Right atrium auricular region (tissue), 2 donors: ENCODE data around the gene CUL1. TPM values are rescaled to one million over a fixed set of nuclear protein-coding genes. Genes with fewer than 3 reads are reported as not detected.
"Not testable (repeated sequence)": the region's sequence is repeated elsewhere in the genome, so short reads cannot be mapped to it uniquely, and the experiment has no call there.

Experiments used
- DNase-seq: peaks from one replicate; pipeline ENCODE4 v3.0.0-alpha.2; 2019; ENCODE audit warnings: low spot score
- H3K27ac ChIP-seq, 2 donors: fragments of 200-600 bp; sonication (generic); 1 replicate in 1 of 2; 2 replicates in 1 of 2; pipeline ENCODE4 v1.5.1; 2016 to 2019
- H3K27me3 ChIP-seq, 2 donors: fragments of 200-600 bp; sonication (generic); one replicate each; pipeline versions ENCODE4 v1.5.1 to v1.6.0; 2017 to 2019
- H3K36me3 ChIP-seq: fragments of 200-600 bp; sonication (generic); one replicate; pipeline ENCODE4 v1.5.1; 2016
- H3K4me1 ChIP-seq, 2 donors: fragments of 200-600 bp; sonication (generic); one replicate each; pipeline versions ENCODE4 v1.5.1 to v1.6.0; 2017 to 2019
- H3K4me3 ChIP-seq, 2 donors: fragments of 200-600 bp; sonication (generic); 1 replicate in 1 of 2; 2 replicates in 1 of 2; pipeline ENCODE4 v1.5.1; 2017 to 2019; ENCODE audit warnings: mild to moderate bottlenecking in 1 of 2, moderate library complexity in 1 of 2
- H3K9me3 ChIP-seq, 2 donors: fragments of 200-600 bp; sonication (generic); one replicate each; pipeline ENCODE4 v1.5.1; 2019
- total RNA-seq, 2 donors: library from RNA; depleted of rRNA; stranded (reverse); fragments of >200 nt; gene quantifications; one replicate each; pipeline ENCODE4 v1.1.0, GENCODE V29; 2016
- TF ChIP-seq, protein P1 (sequence below), 2 donors: fragments of 200-600 bp; sonication (generic); IDR thresholded peaks; one replicate each; pipeline ENCODE4 v1.5.1; 2019; ENCODE audit warnings: antibody characterized with exemption in 2 of 2

CUL1 gene
- total RNA-seq, 2 donors from 2014 or later, result 40.2 to 46.7 TPM

DNA sequence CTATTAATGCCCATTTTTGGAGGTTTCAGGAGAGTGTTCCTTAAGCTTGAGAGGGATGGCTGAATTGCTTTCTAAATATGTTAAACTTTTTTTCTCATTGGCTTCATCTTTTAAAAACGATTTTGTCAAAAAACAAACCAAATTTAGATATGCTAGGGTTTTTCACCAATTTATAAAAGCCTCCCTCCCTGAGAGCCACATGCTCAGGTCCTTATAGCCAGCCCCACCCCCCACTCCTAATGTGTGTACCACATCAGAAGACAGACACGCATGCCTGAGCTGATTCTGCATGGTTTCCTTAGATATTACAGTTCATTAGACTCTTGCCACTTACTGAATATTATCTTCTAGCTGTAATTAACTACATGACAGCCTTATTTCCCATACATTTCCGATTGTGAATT is 2.0 kb downstream of the CUL1 start:
- no peaks in the 10 kb centered on the region for H3K27me3 ChIP-seq
- H3K4me3 ChIP-seq, result peak overlapping the region; percentile 74 to 88
- DNase-seq, result no peak
- H3K27ac ChIP-seq, result no peak overlapping the region
- no peaks in the 10 kb centered on the region for H3K9me3 ChIP-seq
- no peaks in the 10 kb centered on the region for H3K36me3 ChIP-seq
- TF ChIP-seq, protein P1, sequence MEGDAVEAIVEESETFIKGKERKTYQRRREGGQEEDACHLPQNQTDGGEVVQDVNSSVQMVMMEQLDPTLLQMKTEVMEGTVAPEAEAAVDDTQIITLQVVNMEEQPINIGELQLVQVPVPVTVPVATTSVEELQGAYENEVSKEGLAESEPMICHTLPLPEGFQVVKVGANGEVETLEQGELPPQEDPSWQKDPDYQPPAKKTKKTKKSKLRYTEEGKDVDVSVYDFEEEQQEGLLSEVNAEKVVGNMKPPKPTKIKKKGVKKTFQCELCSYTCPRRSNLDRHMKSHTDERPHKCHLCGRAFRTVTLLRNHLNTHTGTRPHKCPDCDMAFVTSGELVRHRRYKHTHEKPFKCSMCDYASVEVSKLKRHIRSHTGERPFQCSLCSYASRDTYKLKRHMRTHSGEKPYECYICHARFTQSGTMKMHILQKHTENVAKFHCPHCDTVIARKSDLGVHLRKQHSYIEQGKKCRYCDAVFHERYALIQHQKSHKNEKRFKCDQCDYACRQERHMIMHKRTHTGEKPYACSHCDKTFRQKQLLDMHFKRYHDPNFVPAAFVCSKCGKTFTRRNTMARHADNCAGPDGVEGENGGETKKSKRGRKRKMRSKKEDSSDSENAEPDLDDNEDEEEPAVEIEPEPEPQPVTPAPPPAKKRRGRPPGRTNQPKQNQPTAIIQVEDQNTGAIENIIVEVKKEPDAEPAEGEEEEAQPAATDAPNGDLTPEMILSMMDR (IDR thresholded peaks at IDR 0.05), result no peak
- H3K4me1 ChIP-seq, result peaks cover 0 to 64% of the 10 kb centered on the region in 2 donors

DNA sequence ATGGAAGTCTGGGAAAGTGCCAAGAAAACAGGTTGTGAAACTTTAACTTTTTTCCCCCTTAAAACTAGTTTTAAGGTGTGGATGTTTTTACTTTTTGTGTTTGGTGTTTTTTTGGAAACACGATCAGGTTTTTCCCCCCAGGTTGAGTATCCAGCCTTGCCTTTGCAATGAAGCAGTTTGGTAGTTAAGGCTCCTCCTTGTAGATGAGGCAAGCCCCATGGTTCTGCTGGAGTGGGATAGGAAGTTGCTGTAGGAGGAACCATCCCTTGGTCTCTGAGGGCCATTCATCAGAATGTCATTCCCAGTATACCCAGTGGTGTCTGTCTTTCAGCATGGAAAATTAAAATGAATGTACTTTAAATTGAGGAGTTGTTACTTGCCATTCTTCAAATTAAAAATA is 2.7 kb downstream of the CUL1 start:
- Histone ChIP-seq H3K36me3 (no peaks in the 10 kb centered on the region), H3K9me3 (no peaks in the 10 kb centered on the region), H3K4me1 (peaks cover 0 to 71% of the 10 kb centered on the region in 2 donors), H3K27me3 (no peaks in the 10 kb centered on the region), H3K27ac (no peak overlapping the region), H3K4me3 (no peak overlapping the region)
- TF ChIP-seq, protein P1 (IDR thresholded peaks at IDR 0.05), result no peak
- no peak for DNase-seq

DNA sequence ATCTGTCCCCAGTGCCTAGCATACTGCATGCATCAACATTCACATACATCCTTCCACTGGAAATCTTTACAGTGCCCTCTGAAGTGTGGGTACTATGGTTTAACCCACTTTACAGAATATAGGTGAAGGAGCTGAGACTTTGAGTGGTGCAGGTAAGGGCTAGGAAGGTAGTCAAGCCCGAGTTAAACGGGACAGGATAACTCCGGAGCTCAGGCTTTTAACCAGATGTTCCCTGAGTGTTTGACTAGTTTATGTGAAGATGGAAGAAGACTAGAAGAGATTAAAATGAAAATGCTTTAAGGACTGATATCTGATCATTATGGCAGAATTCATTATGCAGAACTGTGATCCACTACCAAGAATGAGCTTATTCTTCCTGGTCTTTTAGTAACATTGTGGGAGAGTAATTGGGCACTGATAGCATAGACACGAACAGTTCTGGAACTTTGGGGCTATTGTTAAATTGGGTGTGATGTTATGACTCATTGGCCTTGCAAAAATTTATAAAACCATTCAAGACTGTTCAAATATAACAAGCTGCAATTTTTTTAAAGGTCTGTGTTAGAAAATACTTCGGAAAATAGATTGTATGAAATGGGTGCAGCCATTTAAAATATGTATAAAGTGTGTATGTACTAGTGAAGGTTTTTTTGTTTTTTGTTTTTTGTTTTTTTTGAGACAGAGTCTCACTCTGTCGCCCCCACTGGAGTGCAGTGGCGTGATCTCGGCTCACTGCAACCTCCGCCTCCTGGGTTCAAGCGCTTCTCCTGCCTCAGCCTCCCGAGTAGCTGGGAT is 4.4 kb downstream of the CUL1 start:
- Histone ChIP-seq H3K4me3 (no peak overlapping the region), H3K9me3 (no peaks in the 10 kb centered on the region), H3K27me3 (no peaks in the 10 kb centered on the region), H3K36me3 (no peaks in the 10 kb centered on the region), H3K4me1 (peaks cover 0 to 77% of the 10 kb centered on the region in 2 donors), H3K27ac (no peak overlapping the region)
- TF ChIP-seq, protein P1 (IDR thresholded peaks at IDR 0.05), result no peak
- DNase-seq, result no peak

DNA sequence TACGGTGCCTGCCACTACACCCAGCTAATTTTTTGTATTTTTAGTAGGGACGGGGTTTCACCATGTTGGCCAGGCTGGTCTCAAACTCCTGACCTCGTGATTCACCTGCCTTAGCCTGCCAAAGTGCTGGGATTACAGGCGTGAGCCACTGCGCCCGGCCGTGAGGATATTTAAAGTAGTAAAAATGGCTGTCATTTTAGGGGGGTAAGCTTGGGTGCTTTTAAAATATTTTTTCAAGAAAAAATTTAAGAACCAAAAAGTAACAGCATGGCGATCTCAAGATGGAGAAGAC is 4.9 kb downstream of the CUL1 start:
- H3K27me3 ChIP-seq, H3K9me3 ChIP-seq, H3K4me3 ChIP-seq, H3K36me3 ChIP-seq, DNase-seq, H3K27ac ChIP-seq: not testable (repeated sequence)
- peaks cover 0 to 83% of the 10 kb centered on the region in 2 donors for H3K4me1 ChIP-seq

DNA sequence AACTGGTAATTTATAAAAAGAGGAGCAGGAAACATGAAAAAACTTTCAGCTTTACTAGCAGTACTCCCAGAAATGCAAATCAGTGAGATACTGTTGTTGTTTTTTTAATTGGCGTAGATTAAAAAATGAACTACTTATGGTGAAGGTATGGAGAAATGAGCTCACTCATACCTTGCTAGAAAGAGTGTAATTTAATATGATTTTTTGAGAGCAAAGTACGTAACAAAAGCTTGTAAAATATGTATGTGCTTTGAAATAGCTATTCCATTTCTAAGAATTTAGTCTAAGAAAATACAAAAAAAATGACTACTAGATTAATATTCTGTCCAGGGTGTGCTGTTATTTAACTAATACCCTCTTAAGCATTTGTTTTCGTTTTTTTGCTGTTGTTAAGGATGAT is 5.5 kb downstream of the CUL1 start:
- no peaks in the 10 kb centered on the region for H3K27me3 ChIP-seq
- peaks cover 0 to 84% of the 10 kb centered on the region in 2 donors for H3K4me1 ChIP-seq
- no peaks in the 10 kb centered on the region for H3K36me3 ChIP-seq
- no peak overlapping the region for H3K4me3 ChIP-seq
- TF ChIP-seq, protein P1 (IDR thresholded peaks at IDR 0.05), result no peak
- H3K9me3 ChIP-seq, result no peaks in the 10 kb centered on the region
- DNase-seq, result no peak
- H3K27ac ChIP-seq, result no peak overlapping the region

DNA sequence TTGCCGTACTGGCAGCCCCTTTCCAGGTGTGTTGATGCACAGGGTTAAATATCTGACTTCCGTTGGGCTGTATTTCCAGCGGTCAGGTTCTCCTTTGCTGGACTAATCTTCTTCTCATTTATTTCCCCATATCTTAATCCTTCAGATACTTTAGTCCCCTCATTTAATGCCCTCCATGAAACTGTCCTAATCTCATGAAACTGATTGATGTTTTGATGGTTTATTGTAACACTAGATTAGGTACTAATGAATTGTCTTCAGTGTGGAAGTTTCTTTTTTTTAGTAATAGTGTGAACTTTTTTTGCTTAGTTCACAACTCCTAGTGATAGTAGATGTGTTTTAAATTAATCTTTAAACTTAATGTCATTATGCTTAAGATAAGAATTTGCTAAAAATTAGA is 6.3 kb downstream of the CUL1 start:
- Histone ChIP-seq H3K36me3 (no peaks in the 10 kb centered on the region), H3K27me3 (no peaks in the 10 kb centered on the region), H3K4me3 (no peak overlapping the region), H3K4me1 (peaks cover 0 to 88% of the 10 kb centered on the region in 2 donors), H3K9me3 (no peaks in the 10 kb centered on the region), H3K27ac (no peak overlapping the region)
- no peak for DNase-seq
- TF ChIP-seq, protein P1 (IDR thresholded peaks at IDR 0.05), result no peak
